HepG2 (cell line): ENCODE results near the gene ANKRD42. TPM values are rescaled to one million over a fixed set of nuclear protein-coding genes. Genes with fewer than 3 reads are reported as not detected.

Experiments used
- CCDC6 ChIP-seq: sonication (generic); formaldehyde crosslinking; IDR thresholded peaks from 2 replicates; pipeline ENCODE4 v1.8.1; 2022; ENCODE audit warnings: mild to moderate bottlenecking, missing genetic modification reagents, moderate library complexity
- FUBP1 ChIP-seq: sonication (generic); formaldehyde crosslinking; IDR thresholded peaks from 2 replicates; pipeline ENCODE4 v1.5.1; 2020; ENCODE audit warnings: missing genetic modification reagents, mild to moderate bottlenecking, borderline replicate concordance
- MED13 ChIP-seq: sonication (generic); formaldehyde crosslinking; IDR thresholded peaks from 2 replicates; pipeline ENCODE4 v1.5.0; 2020; ENCODE audit warnings: missing genetic modification reagents
- MTA3 ChIP-seq: sonication (generic); formaldehyde crosslinking; IDR thresholded peaks from 2 replicates; pipeline ENCODE4 v1.4.0; 2020; ENCODE audit warnings: missing genetic modification reagents
- NPAS2 ChIP-seq: sonication (generic); formaldehyde crosslinking; IDR thresholded peaks from 2 replicates; pipeline ENCODE4 v1.8.0; 2022; ENCODE audit warnings: mild to moderate bottlenecking, missing genetic modification reagents, borderline replicate concordance
- PBX2 ChIP-seq: IDR thresholded peaks from 2 replicates; pipeline ENCODE4 v1.6.1; 2016; ENCODE audit warnings: control low read depth
- PHB2 ChIP-seq: fragments of 450-650 bp; IDR thresholded peaks from 2 replicates; pipeline ENCODE4 v1.6.1; 2018; ENCODE audit not compliant: partially characterized antibody
- RBM22 ChIP-seq: fragments of 200-400 bp; formaldehyde crosslinking; optimal IDR thresholded peaks from 2 replicates; pipeline ENCODE3; 2017; ENCODE audit warnings: mild to moderate bottlenecking, low read length, moderate library complexity
- RFXANK ChIP-seq: IDR thresholded peaks from 2 replicates; pipeline ENCODE4 v1.6.1; 2016
- RFXAP ChIP-seq: sonication (generic); formaldehyde crosslinking; IDR thresholded peaks from 2 replicates; pipeline ENCODE4 v1.4.0; 2020; ENCODE audit warnings: missing genetic modification reagents, borderline replicate concordance
- ZBTB8A ChIP-seq: sonication (generic); formaldehyde crosslinking; IDR thresholded peaks from 2 replicates; pipeline ENCODE4 v1.4.0; 2020; ENCODE audit warnings: mild to moderate bottlenecking, low read depth, missing genetic modification reagents, borderline replicate concordance
- ZFYVE20 ChIP-seq: sonication (generic); formaldehyde crosslinking; IDR thresholded peaks from 2 replicates; pipeline ENCODE4 v1.8.0; 2023; ENCODE audit warnings: low read depth, mild to moderate bottlenecking, moderate library complexity, missing genetic modification reagents, borderline replicate concordance
- ZNF468 ChIP-seq: sonication (generic); formaldehyde crosslinking; IDR thresholded peaks from 2 replicates; pipeline ENCODE4 v1.8.0; 2022; ENCODE audit warnings: mild to moderate bottlenecking, moderate library complexity, missing genetic modification reagents
- ZNF564 ChIP-seq: sonication (generic); formaldehyde crosslinking; IDR thresholded peaks from 2 replicates; pipeline ENCODE4 v1.8.1; 2023; ENCODE audit warnings: mild to moderate bottlenecking, missing genetic modification reagents
- ZNF7 ChIP-seq: IDR thresholded peaks from 2 replicates; pipeline ENCODE4 v1.6.1; 2016; ENCODE audit warnings: missing biosample characterization, missing genetic modification reagents
- polyA plus RNA-seq, 8 experiments: library from polyadenylated mRNA; depleted of rRNA in 3 of 8; stranded (reverse) in 7 of 8; unstranded in 1 of 8; fragments of >200 nt; fragmentation: Illumina TruSeq in 4 of 8; extraction: Trizol in 4 of 8; gene quantifications; 2 replicates each; pipeline versions ENCODE4 v1.2.1 to v1.2.3, GENCODE V29; 2011 to 2016; ENCODE audit warnings: low read depth in 4 of 8, missing spikeins in 1 of 8, mixed read lengths in 1 of 8; ENCODE audit not compliant: insufficient read depth in 1 of 8
- total RNA-seq, 5 experiments: library from RNA; depleted of rRNA; stranded (reverse); fragments of >200 nt; fragmentation: Illumina TruSeq; extraction: Trizol; gene quantifications; 2 replicates each; pipeline ENCODE4 v1.2.3, GENCODE V29; 2016; ENCODE audit warnings: low read depth in 1 of 5
- TF ChIP-seq, protein P1 (sequence below): sonication (generic); formaldehyde crosslinking; IDR thresholded peaks from 2 replicates; pipeline ENCODE4 v1.4.0; 2020; ENCODE audit warnings: missing genetic modification reagents
- TF ChIP-seq, protein P2 (sequence below): sonication (generic); formaldehyde crosslinking; IDR thresholded peaks from 2 replicates; pipeline ENCODE4 v1.5.0; 2020; ENCODE audit warnings: mild to moderate bottlenecking, missing genetic modification reagents
- TF ChIP-seq, protein P3 (sequence below): sonication (generic); formaldehyde crosslinking; IDR thresholded peaks from 2 replicates; pipeline ENCODE4 v1.4.0; 2020; ENCODE audit warnings: missing genetic modification reagents

ANKRD42 gene
- total and polyA plus RNA-seq, 2 of the 13 experiments (the other 11 are each of a cell fraction or from before 2014, with no cell fraction given), result 2.2 to 3.7 TPM

DNA sequence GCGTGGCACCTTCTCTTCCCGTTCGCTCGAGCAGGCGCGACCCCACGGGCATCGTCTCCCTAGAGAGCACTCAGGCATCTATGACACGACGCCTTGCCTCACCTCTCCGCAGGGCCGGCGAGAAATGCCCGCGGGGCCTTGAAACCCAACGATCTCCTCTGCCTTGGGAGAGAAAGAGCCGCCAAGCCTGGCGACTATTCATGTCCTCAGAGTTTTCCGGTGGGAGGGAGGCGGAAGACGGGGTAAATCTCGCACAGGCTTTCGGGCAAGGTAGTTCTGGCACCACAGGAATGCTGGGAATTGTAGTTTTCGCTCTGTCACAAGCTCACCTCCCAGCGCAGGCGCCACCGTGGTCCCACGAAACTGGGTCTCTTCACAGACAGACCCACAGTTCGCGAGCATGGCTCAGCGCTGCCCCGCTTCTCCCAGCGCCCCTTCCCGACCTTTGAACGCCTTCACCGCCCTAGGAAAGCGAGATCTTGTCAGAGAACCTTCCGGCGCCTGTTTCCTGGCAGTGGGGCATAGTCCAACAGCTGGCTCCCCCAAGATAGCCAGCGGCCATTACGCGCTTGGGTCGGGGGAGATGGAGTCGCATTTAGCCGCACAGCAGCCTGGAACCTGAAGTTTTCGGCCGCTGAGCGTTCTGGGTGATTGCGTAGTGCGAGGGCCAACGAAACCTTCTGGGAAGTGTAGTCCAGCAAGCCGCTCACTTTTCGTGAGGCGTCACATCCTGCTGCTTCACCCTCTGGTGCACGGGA, 92.4 kb downstream of the ANKRD42 start, which contains the start of gene CCDC90B (continued):
- no peak for TF ChIP-seq FUBP1 (CRISPR knock-in tag)
- TF ChIP-seq ZFYVE20 (CRISPR knock-in tag), result no peak
- TF ChIP-seq, protein P1, sequence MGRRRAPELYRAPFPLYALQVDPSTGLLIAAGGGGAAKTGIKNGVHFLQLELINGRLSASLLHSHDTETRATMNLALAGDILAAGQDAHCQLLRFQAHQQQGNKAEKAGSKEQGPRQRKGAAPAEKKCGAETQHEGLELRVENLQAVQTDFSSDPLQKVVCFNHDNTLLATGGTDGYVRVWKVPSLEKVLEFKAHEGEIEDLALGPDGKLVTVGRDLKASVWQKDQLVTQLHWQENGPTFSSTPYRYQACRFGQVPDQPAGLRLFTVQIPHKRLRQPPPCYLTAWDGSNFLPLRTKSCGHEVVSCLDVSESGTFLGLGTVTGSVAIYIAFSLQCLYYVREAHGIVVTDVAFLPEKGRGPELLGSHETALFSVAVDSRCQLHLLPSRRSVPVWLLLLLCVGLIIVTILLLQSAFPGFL (CRISPR knock-in tag), result no peak
- no peak for TF ChIP-seq PBX2 (CRISPR knock-in tag)
- TF ChIP-seq ZBTB8A (CRISPR knock-in tag), result no peak
- TF ChIP-seq MED13, result peak; percentile 57; the same call in 1 of the 2 replicates
- TF ChIP-seq RFXAP (CRISPR knock-in tag), result peak; percentile 76; the same call in 1 of the 2 replicates
- TF ChIP-seq, protein P2, sequence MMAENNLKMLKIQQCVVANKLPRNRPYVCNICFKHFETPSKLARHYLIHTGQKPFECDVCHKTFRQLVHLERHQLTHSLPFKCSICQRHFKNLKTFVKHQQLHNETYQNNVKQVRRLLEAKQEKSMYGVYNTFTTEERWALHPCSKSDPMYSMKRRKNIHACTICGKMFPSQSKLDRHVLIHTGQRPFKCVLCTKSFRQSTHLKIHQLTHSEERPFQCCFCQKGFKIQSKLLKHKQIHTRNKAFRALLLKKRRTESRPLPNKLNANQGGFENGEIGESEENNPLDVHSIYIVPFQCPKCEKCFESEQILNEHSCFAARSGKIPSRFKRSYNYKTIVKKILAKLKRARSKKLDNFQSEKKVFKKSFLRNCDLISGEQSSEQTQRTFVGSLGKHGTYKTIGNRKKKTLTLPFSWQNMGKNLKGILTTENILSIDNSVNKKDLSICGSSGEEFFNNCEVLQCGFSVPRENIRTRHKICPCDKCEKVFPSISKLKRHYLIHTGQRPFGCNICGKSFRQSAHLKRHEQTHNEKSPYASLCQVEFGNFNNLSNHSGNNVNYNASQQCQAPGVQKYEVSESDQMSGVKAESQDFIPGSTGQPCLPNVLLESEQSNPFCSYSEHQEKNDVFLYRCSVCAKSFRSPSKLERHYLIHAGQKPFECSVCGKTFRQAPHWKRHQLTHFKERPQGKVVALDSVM (CRISPR knock-in tag), result no peak
- TF ChIP-seq NPAS2 (CRISPR knock-in tag), result no peak
- peak; percentile 72; the same call in 1 of the 2 replicates for TF ChIP-seq ZNF564
- TF ChIP-seq, protein P3, sequence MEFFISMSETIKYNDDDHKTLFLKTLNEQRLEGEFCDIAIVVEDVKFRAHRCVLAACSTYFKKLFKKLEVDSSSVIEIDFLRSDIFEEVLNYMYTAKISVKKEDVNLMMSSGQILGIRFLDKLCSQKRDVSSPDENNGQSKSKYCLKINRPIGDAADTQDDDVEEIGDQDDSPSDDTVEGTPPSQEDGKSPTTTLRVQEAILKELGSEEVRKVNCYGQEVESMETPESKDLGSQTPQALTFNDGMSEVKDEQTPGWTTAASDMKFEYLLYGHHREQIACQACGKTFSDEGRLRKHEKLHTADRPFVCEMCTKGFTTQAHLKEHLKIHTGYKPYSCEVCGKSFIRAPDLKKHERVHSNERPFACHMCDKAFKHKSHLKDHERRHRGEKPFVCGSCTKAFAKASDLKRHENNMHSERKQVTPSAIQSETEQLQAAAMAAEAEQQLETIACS (CRISPR knock-in tag), result 0 out of 2 replicates have a peak, but pooled peaks have one; percentile 9
- TF ChIP-seq PHB2, result no peak
- TF ChIP-seq ZNF468 (CRISPR knock-in tag), result no peak
- 0 out of 2 replicates have a peak, but pooled peaks have one; percentile 30 for TF ChIP-seq MTA3 (CRISPR knock-in tag)
- TF ChIP-seq RBM22, result no peak
- peak; percentile 73; the same call in 1 of the 2 replicates for TF ChIP-seq CCDC6
- no peak; the same call in none of the 2 replicates for TF ChIP-seq RFXANK (CRISPR knock-in tag)
- no peak; the same call in 1 of the 2 replicates for TF ChIP-seq ZNF7
